Activated naive CD4-positive, alpha-beta T cell treated with Interleukin-2 at 50 U/mL for 16 hours (primary cell): ENCODE results near the gene HS6ST3.

Source experiments
- DNase-seq: peaks from one replicate; pipeline ENCODE4 v3.0.0-alpha.2; 2020

HS6ST3 gene

DNA sequence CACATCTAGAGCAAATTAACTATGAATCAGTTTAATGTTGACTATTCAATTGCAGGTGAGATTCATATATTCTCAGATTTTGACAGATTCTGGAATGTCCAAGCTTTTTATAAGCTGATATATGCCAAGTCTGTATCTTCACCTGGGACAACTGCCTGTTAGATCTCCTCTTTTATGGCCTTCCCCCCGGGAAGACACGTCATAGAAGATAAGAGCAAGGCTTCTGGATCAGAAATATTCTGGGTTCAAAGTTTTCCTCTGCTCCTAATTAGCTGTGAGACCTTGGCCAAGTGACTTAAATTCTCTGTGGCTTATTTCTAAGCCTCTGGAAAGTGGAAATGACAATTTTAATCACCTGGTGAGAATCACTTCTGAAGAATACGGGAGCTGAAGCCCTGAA is 716.8 kb downstream of the HS6ST3 start:
- no peak for DNase-seq

DNA sequence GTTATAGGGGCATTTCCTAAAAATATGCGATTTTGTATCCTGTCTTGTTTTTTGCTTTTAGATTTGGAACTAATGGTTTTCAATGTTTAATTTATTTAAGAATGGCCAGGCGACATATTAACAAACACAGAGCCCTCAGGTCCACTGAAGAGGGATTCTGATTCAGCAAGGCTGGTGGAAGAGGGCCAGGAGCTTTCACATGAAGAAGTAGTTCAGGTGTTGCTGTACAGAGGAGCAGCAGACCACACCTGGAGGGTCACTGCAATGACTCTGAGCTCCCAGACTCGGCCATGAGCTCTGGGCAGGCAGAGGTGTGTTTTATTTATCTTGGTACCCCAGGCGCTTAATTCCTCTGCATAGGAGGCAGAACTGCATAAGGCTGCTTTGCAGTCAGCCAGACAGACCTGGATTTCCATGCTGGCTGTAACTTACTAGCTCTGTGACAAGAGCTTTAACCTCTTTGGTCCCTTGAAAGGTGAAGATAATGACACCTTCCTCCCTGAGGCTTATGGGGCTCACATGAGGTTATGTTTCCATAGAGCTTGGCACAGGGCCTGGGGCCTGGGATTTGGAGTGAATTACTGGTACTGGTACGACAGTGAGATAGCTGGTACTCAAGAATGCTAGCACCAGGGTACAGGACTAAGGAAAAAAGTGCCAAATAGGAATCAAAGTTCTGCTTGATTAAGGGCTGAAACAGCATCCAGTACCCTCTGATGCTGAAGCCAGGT is 719.6 kb downstream of the HS6ST3 start:
- no peak for DNase-seq

DNA sequence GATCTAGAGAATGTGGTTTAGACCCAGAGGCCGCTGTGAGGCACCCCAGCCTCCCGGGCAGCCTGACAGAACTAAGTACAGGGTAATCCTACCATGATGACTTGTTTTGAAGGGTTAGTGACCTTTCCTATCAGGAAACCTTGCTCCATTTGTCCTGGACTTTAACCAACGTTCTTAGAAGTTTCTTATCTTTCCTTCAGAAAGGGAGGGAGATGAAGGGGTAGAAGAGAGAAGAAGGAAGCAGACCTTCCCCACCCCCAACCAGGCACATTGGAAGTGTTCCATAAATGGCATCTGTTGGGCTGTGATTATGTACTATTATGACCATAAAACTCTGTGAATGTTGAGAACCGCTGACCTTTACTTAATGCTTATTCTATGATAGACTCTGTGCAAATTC is 720.2 kb downstream of the HS6ST3 start:
- no peak for DNase-seq

DNA sequence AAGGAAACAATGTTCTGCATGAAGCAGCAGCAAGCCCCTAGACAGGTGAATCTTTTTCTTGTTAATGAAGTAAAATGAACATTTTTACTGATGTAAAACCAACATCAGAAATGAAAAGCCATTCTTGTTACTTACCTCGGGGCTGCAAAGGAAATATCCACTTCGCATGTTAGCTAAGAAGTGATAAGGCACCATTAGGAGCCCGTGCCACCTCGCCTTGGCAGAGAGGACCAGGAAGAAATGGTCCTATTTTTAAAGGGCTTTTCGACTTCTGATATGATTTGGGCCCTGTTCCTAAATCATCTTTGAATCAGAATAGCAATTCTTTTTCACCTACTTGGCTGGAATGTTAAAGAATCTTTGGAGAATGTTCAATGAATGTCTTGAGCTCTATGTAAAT is 721.1 kb downstream of the HS6ST3 start:
- no peak for DNase-seq

DNA sequence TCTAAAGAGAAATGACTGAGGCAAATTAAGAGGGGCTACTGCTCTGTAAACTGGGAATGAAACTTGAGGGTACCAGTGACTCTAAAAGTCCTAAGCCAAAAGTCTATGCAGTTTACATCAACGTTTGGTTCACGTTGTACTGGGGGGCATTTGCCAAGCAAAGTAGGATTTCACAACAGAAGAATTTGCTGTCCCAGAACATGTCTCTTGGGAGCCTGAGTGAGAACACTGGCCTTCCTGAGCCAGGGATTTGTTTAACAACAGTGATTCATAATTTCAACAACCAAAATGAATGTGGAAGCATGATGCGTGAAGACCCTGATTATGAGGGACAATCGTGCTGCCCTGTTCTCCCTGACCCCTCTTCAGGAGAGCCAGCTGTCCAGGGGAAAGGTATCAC is 726.4 kb downstream of the HS6ST3 start:
- no peak for DNase-seq

DNA sequence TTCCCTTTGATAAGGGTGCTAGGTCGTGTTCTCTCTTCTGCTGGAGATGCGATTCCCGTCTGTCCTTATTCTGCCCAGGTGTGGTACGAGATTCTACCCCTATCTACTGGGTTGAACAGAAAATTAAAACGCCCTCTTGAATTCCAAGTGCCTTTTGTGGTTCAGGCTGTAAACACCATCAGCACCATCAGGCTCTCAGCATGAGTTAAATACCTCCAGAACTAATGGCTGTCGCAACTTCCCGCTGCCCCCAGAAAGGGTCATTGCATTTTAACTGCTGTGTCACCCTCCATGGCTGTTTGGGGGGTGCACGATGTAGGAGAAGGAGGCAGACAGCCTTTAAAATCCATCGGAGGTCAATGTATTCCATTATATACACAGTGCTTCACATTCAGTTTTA is 727.0 kb downstream of the HS6ST3 start:
- no peak for DNase-seq

DNA sequence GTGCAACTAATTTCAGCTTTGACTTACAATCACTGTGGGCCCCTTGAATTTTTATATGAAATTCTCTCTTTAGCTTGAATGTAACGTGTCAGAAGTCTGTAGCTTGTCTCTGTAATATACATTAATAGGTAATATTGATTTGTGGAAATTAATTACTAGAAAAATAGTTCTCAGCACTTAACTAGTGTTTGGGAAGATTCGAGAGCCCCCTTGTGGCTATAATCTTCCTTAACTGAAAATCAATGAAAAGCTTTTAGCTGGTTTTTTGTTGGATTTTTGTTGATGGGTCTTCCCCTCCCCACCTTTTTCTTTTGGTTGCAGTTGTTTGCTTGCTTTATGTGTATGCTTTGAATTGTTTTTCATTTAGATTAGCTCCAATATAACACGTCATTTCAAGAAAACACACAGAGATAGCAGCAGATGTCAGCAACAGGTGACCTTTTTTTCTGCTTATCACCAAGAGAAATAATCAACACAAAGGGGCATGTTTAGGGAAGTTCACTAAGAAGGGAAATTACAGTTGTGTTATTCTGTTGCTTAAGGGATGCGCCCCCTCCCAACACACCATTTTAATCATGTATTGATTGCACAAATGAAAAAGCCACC is 727.5 kb downstream of the HS6ST3 start:
- DNase-seq, result no peak

DNA sequence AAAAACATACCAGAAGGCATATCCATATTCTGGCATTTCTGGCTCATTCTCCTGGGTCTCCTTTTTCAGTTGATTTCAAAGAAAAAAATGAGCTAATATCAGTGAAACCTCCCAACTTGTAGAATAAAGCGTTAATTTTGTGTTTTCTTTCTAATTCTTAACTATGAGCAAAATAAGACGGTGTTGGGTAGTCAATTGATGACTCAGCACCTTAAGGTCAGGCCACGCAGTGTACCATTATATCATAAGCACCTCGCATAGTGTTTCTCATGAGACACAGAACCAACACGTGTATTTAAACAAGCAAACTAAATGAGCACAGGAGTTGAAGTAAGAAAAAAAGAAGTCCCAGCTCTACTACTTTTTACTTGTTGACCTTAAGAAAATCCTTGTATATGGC is 729.5 kb downstream of the HS6ST3 start:
- no peak for DNase-seq

DNA sequence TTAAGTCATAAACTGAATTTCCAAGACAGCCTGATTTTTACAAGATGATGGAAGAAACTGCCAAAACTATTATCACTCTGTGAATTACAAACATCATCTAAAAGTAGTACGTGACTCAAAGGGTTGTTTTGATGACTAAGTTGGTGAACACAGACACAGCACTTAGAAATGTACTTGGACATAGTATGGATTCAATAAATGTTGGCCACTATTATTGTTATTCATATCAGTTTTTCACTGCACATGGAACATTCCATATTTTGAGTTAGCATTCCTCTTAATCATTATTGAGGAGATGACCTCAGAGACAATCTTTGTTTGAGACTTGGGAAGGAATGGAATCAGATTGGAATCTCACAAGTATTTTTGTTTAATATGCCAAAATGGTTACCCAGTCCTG is 731.5 kb downstream of the HS6ST3 start:
- DNase-seq, result no peak

DNA sequence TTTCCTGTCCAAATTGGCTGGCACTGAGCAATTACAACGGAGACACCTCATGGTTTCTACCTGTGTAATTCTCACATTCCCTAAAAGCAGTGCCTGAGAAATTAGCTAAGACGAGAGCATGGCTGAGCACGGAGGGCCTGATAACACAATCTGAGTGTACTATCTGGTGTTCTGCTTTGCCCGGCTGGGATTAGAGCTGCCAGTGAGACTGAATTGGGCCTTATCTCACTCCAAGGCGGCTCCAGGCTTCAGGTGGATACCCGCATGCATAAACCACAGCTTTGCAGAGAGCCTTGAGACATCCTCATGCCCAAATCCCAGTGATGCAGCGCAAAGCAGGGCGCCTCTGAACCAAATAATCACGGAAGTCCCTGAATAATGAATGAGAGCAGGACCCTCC is 732.1 kb downstream of the HS6ST3 start:
- no peak for DNase-seq

DNA sequence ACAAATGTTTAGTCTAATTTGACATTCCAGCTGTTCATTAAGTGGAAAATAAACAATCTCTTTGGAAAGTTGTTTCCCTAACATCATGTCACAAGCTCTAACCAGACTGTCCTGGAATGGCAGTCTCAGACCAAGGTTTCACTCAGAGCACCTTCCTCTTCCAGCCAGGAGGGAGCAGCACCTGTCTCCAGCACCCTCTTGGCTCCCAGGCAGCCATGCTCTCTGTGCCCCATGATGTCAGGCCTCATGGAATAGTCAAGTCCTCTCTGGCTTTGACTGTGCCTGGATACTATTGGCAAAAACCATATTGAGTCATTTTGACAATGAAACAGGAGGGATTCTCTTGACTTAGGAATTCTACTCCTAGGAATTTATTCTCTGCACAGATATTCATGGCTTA is 733.0 kb downstream of the HS6ST3 start:
- DNase-seq, result no peak

DNA sequence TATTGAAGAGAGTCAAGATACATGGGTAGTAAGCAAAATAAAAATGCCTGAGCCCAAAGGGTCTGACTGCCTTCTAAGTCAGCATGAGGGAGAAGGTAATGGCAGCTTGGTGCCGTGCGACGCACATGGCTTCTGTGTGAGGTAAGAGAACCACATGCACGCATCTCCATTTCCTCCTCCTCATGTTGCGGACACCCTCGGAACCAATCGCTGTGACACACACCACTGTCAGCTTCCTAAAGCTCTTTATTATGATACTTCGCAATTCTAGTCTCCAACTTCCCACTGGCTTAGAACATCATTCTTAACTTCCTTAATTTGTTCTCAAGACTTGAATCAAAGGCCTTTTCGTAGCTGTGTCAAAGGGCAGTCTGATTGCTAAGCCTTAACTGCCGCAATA is 734.2 kb downstream of the HS6ST3 start:
- no peak for DNase-seq

DNA sequence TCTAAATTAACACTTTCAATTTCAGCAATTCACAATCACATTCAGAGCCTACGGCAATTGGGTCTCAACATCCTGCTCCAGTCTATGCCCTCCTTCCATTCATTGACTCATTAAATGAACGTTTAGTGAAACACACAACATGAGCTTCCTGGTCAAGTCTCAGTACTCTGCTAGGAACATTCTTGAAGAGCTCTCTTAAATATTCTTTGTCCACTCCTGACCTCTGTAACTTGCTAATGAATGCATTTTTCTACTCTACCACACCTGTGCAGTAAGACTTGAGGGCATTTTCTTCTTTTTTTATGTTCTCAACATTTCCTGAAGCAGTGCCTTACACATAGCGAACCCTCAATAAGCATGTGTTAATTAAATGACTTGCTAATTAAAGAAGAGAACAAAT is 735.7 kb downstream of the HS6ST3 start:
- no peak for DNase-seq

DNA sequence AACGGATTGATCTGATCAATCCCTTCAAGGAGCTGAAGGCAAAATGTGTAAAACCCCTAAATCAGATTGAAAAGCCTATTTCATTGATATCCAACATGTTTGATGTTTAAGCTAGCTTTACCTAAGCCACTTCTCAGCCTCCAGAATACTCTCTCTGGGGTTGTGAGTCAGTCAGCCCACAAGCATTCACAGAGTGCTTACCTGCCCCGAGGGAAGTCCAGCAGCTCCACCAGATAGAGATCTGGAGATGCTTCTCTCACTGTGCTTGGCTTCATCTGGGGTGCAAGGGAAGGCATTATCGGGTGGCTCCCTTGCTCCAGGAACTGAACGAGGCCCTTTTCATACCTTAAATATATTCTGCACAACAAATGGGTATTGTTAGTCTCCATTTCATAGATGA is 744.7 kb downstream of the HS6ST3 start:
- DNase-seq, result no peak

DNA sequence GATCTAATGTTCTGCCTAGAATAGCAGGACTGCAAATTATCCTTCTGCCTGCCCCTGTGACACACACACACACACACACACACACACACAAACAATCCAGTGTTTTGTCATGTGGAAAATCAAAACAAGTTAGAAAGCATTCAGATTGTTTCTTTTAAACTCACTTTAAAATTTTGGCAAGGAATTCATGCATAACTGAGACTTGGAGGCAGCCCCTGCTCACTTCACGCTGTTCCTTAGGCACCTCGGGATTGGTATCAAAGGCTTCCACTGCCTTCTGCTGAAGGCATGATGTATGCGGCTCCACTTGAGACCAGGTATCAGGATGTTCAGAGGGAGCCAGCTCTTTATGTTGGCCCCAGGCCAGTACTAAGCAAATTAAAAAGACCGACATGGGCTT is 745.6 kb downstream of the HS6ST3 start:
- DNase-seq, result no peak

DNA sequence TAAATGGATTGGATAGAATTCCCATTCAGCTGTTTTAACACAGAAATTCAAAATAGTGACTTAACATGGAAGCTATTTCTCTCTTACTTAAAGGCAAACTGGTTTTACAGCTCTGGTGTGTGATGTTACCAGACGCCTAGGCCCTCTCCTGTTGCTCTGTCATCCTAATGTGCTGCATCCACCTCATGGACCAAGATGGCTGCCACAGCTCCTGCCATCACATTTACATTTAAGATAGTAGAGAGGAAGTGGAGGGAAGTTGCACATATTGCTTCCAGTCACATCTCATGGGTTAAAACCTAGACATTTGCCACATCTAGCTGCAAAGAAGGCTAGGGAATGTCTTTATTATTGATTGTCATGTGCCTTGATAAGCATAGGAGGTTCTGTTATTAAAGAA is 746.8 kb downstream of the HS6ST3 start:
- no peak for DNase-seq

DNA sequence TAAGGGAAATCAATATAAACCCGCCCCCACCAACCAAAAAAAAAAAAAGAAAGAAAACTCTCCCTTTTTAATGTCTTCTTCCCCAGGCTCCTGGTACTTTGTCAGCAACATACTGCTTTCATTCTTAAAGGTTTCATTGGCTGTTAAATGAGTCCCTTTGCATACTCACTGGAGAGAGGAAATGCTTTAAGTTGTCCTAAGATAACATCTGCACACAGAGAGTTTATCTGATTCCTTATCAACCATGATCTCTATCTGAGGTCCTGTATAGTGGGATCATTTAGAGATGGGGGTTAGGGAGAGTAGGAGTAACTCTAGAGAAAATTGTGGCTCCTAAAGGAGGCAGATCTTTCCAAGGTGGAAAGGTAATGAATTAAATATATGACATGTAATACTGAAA is 747.9 kb downstream of the HS6ST3 start:
- no peak for DNase-seq

DNA sequence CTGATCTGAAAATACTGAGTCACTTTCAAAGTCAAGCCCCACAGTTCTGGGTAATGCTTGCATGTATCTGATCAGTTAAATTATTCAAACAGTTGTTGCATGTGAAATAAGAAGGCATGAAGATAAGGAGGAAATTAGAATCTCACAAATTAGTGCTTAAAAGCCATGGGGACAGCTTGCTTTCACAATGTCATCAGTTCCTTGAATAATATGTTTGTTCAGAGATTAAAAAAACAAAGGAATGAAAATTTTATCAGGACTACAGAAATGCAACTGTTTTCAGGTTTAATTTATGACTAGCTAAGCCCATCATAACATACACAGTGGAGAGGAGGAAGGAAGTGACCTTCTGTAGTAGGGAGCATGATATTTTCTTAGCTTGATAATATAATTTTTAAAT is 754.3 kb downstream of the HS6ST3 start:
- DNase-seq, result no peak

DNA sequence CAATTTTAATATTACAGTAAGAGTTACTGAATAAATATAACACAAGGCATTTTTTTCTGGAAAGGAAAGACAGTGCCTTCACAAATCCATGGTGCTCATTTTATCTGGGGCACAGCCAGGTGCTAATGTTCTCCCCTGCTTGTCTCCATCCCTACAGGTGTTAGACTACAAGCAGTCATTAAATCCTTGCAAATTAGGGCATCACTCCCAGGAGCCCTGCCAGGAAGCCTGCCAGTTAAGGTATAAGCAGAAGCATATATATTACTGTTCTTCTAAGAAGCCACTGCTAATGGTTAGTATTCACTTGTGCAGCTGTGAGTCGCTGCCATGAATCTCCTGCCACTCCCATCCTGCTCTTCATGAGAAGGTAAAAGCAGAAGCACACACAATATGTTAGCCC is 754.7 kb downstream of the HS6ST3 start:
- no peak for DNase-seq

DNA sequence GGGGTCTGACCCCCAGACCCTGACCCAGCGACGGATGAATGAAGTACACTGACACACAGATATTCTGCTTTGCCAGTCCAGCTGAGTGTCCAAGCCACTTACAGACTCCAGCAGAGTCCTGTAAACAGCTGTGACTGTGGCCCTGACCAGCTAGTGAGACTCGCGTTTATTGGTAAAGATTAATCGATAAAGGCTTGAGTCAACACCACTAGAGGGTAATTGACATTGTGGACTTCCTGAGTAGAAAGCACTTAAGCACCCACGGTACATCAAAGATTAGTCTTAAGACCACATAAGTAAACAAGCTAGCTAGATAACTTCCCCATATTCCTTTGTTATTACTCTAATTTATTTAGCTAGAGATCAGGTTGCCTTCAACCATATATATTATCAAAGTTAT is 758.4 kb downstream of the HS6ST3 start:
- no peak for DNase-seq

DNA sequence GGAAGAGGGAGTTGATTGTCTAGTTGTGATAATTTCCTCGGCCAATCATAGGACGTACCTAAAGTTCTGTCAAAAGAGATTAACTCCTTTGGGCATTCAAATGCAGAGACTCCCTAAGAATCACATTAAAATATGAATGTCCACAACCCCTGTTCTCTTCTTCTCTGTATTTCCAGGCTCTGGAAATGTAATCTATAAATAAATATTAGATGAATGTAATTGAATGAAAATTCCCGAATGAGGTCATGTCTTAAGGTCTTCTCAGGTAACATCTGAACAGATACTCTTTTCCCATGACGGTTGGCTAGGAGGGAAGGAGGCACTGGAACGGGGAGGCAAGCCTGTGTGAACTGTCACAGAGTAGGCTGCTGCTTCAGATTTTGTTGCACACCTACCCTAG is 759.2 kb downstream of the HS6ST3 start:
- no peak for DNase-seq

DNA sequence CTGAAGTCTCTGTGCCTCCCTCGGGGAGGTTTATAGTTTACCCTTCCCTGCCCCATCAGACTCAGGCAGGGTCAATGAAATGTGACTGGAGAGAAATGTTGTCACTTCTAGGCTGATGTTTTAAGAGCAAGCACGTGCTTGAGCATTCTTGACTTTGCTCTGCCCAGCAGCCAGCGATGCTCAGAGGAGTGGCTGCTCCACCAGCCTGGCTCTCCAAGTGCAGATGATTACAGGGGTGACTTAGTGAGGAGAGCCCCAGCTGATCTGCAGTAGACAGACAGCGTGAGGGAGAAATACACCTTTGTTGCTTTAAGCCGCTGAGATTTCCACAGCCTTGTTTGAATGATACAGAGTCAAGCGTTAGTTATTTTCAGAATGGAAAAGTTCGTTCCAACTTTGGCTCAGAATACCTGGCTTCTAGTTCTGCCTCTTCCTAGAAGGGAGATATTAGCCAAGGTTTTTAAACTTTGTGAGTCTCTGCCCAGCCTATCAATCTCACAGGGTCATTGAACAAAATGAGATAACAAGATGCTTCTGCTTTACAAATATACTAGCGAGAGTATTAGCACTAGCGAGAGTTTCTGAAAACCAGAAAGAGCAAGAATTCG is 760.7 kb downstream of the HS6ST3 start:
- no peak for DNase-seq

DNA sequence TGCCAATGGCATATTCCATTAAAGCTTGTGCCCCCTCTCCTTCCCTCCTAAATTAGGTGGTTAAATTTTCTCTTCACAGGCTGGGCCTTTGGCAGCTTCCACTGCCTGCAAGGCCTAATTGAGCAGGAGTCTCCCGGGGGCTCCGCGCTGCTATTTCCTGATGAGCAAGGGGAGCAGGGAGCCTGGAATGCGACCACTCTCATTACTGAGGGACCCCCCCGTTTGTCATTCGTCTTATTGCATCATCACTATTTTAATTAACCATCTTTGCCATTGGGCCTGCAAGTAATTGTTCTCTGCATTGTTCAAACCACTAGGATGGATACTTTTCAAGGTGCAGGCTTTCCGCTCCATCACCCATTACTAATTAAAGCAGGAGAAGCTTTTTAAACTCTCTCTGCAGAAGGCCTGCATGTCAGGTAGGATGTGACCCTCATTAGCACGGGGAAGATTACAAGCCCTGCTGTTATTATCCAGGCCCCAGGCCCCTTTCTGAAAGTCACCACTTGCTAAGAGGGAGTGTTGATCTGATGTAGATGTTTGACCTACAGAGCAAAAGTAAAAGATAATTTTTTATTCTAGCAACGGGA is 762.0 kb downstream of the HS6ST3 start:
- DNase-seq, result no peak

DNA sequence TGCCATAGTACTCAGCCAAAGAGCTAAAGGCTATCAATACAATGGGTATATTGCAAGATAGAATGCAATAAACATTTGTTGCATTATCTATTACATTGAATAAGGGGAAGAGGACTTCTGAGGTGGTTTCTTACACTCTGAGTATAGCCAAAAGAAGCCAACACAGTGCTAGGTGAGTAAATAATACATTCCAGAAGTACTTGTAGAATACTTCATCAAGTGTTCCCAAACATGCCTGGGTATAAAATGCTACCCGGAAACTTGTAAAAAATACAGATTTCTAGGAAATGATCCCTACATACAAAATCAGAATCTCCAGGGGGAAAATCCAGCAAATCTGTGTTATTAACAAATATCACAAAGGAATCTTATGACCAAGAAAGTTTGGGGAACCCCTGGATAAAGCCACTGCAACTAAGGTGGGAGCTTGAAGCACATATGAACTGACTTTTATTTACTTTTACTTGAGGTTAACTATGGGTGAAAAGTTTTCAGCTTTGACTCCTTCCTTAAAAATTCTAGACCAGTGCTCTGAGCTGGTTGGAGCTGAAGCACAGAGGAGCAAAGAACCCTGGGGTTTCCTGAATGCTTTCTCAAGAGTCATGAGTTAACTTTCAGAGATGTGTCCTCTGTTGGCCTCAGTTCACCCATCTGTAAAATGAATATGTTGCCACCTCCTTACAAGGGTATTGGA is 768.4 kb downstream of the HS6ST3 start:
- no peak for DNase-seq
